Aorta (tissue), 5 donors: ENCODE measurements around the gene PRSS27. TPM values are rescaled to one million over a fixed set of nuclear protein-coding genes. Genes with fewer than 3 reads are reported as not detected.
"Not testable (repeated sequence)": the region's sequence is repeated elsewhere in the genome, so short reads cannot be mapped to it uniquely, and the experiment has no call there.

Experiments
- ATAC-seq: fragments of 200-7000 bp; cut with Tn5 transposase; one replicate; pipeline ENCODE4 v1.9.1; 2022; ENCODE audit warnings: moderate library complexity; ENCODE audit not compliant: low FRiP score
- DNase-seq, 2 donors: peaks; one replicate each; pipeline ENCODE4 v3.0.0-alpha.2; 2020
- H3K27ac ChIP-seq, 2 donors: one replicate each; pipeline ENCODE4 v1.5.1; 2013; ENCODE audit warnings: low read length in 2 of 2, mild to moderate bottlenecking in 2 of 2, moderate library complexity in 2 of 2, control low read depth in 1 of 2, inconsistent platforms in 1 of 2, low read depth in 1 of 2
- H3K27me3 ChIP-seq, 2 donors: one replicate each; pipeline ENCODE4 v1.6.1; 2013; ENCODE audit warnings: control low read depth in 1 of 2, low read length in 1 of 2, mild to moderate bottlenecking in 1 of 2, moderate library complexity in 1 of 2; ENCODE audit not compliant: insufficient read depth in 2 of 2, control insufficient read depth in 1 of 2
- H3K36me3 ChIP-seq, 2 donors: one replicate each; pipeline ENCODE4 v1.6.1; 2013; ENCODE audit warnings: control low read depth in 1 of 2, low read length in 1 of 2, mild to moderate bottlenecking in 1 of 2; ENCODE audit not compliant: insufficient read depth in 2 of 2, control insufficient read depth in 1 of 2
- H3K4me1 ChIP-seq, 2 donors: one replicate each; pipeline ENCODE4 v1.6.1; 2013; ENCODE audit warnings: low read length in 2 of 2, control low read depth in 1 of 2, mild to moderate bottlenecking in 1 of 2, moderate library complexity in 1 of 2; ENCODE audit not compliant: insufficient read depth in 2 of 2, control insufficient read depth in 1 of 2
- H3K4me3 ChIP-seq, 2 donors: one replicate each; pipeline ENCODE4 v1.5.1; 2013; ENCODE audit warnings: low read length in 2 of 2, control low read depth in 1 of 2, mild to moderate bottlenecking in 1 of 2
- H3K9me3 ChIP-seq: one replicate; pipeline ENCODE4 v1.6.1; 2013; ENCODE audit warnings: mild to moderate bottlenecking, low read length; ENCODE audit not compliant: control insufficient read depth
- WGBS, 2 donors: extraction: QIAGEN DNeasy Blood & Tissue Kit; methylation state at CpG; one replicate each; pipeline ENCODE4 v1.1.7; 2013; 5-methylcytosine and 5-hydroxymethylcytosine counted together
- intact Hi-C, 2 donors: fragments of 100-400 bp; cut with DNase I; formaldehyde crosslinking; loops; one replicate each; pipeline versions ENCODE4 v1.14.2 to v1.15.0; 2022
- polyA plus RNA-seq, 2 donors: library from polyadenylated mRNA; stranded (reverse); fragments of 200-250 nt; gene quantifications; one replicate each; pipeline ENCODE4 v1.2.3, GENCODE V29; 2013
- total RNA-seq, 2 donors: library from RNA; stranded (reverse); fragmentation: NEBNext Ultra II Directional; extraction: Animal tissue kit (Norgen Biotek cat#: 25700); gene quantifications; one replicate each; pipeline ENCODE4 v1.2.1, GENCODE V29; 2021
- donor health status: healthy with polysubstance abuse.
- donor health status: Bipolar disorder and iron deficiency.
- donor health status: DM: no; HTN: no; CAD: no.
- donor health status: DM: no; HTN: no; CAD: no.
- donor health status: DM: yes; HTN: yes; CAD: no.

PRSS27 gene
- total and polyA plus RNA-seq, 4 donors, result 1.3 to 2.2 (median 1.5) TPM

GRCh38 chr16:2690852-2691251, 29.2 kb downstream of the PRSS27 start:
- no peak overlapping the region for H3K27ac ChIP-seq
- H3K27me3 ChIP-seq, result no peaks in the 10 kb centered on the region
- no peaks in the 10 kb centered on the region for H3K36me3 ChIP-seq
- no peaks in the 10 kb centered on the region for H3K9me3 ChIP-seq
- no peak for ATAC-seq
- intact Hi-C loops, result no loop called here
- no peaks in the 10 kb centered on the region for H3K4me1 ChIP-seq
- 92 to 93% methylated on average over 11 of the region's 11 CpGs for WGBS, 2 donors
- DNase-seq, result no peak
- H3K4me3 ChIP-seq, result no peak overlapping the region

GRCh38 chr16:2689968-2690801, 29.8 kb downstream of the PRSS27 start:
- ATAC-seq (no peak), DNase-seq (peak in 1 of 2 donors; percentile 69)
- no peaks in the 10 kb centered on the region for H3K4me1 ChIP-seq
- intact Hi-C loops, result no loop called here
- H3K9me3 ChIP-seq, result no peaks in the 10 kb centered on the region
- no peaks in the 10 kb centered on the region for H3K27me3 ChIP-seq
- 86 to 87% methylated on average over 36 of the region's 36 CpGs for WGBS, 2 donors
- no peaks in the 10 kb centered on the region for H3K36me3 ChIP-seq
- H3K27ac ChIP-seq, result no peak overlapping the region
- no peak overlapping the region for H3K4me3 ChIP-seq

GRCh38 chr16:2689422-2689821, 30.6 kb downstream of the PRSS27 start:
- H3K4me1 ChIP-seq, H3K9me3 ChIP-seq, H3K27ac ChIP-seq, H3K27me3 ChIP-seq, H3K4me3 ChIP-seq, H3K36me3 ChIP-seq, intact Hi-C loops, ATAC-seq: not testable (repeated sequence)
- peak in 1 of 2 donors; percentile 0 for DNase-seq
- WGBS, 2 donors, result 6 to 13% methylated on average over 3 to 4 of the region's 13 CpGs

GRCh38 chr16:2687531-2688308, 32.3 kb downstream of the PRSS27 start:
- Histone ChIP-seq H3K27ac (no peak overlapping the region), H3K4me3 (no peak overlapping the region), H3K9me3 (no peaks in the 10 kb centered on the region), H3K4me1 (no peaks in the 10 kb centered on the region), H3K36me3 (no peaks in the 10 kb centered on the region), H3K27me3 (no peaks in the 10 kb centered on the region)
- ATAC-seq (no peak), DNase-seq (peak; percentile 39 to 53)
- 89 to 93% methylated on average over 19 of the region's 19 CpGs for WGBS, 2 donors
- intact Hi-C loops, result no loop called here

- no peak for ATAC-seq
- 86 to 91% methylated on average over 20 of the region's 20 CpGs for WGBS, 2 donors
- no peaks in the 10 kb centered on the region for H3K4me1 ChIP-seq
These were observed 33.0 kb downstream of the PRSS27 start for GRCh38 chr16:2686912-2687507.

GRCh38 chr16:2686075-2686474, 33.9 kb downstream of the PRSS27 start:
- H3K36me3 ChIP-seq, H3K27me3 ChIP-seq, intact Hi-C loops, H3K4me3 ChIP-seq, ATAC-seq, H3K9me3 ChIP-seq, H3K4me1 ChIP-seq, H3K27ac ChIP-seq, DNase-seq: not testable (repeated sequence)
- WGBS, 2 donors, result no CpG with 5 or more reads among the region's 9 CpGs

More at GRCh38 chr16:2686912-2687507, 33.0 kb downstream of the PRSS27 start:
- Histone ChIP-seq H3K9me3 (no peaks in the 10 kb centered on the region), H3K36me3 (no peaks in the 10 kb centered on the region), H3K4me3 (no peak overlapping the region), H3K27ac (no peak overlapping the region), H3K27me3 (no peaks in the 10 kb centered on the region)
- intact Hi-C loops, result no loop called here
- peak; percentile 72 to 87 for DNase-seq

- not testable (repeated sequence) for DNase-seq, H3K9me3 ChIP-seq, ATAC-seq, H3K27ac ChIP-seq, H3K4me1 ChIP-seq, H3K27me3 ChIP-seq, H3K36me3 ChIP-seq
- WGBS, 2 donors, result 5 to 7% methylated on average over 13 of the region's 13 CpGs
- intact Hi-C loops, result loop anchor here in 1 of 2 donors (5.0 kb wide), 1 partner anchor 34 kb away; no protein-coding TSS in a partner anchor
- peak overlapping the region; percentile 62 to 73 for H3K4me3 ChIP-seq
These were observed 37.0 kb downstream of the PRSS27 start for GRCh38 chr16:2683041-2683440.

- Histone ChIP-seq H3K4me1 (peaks cover 0 to 1% of the 10 kb centered on the region in 2 donors), H3K9me3 (no peaks in the 10 kb centered on the region), H3K27ac (no peak within 1 kb of the TSS), H3K27me3 (no peaks in the 10 kb centered on the region), H3K36me3 (no peaks in the 10 kb centered on the region), H3K4me3 (peak within 1 kb of the TSS; percentile 62 to 73)
- intact Hi-C loops, result loop anchor here in 1 of 2 donors (5.0 kb wide), 1 partner anchor 35 kb away; no protein-coding TSS in a partner anchor
- DNase-seq (peak; percentile 97 to 98), ATAC-seq (peak; percentile 98)
- 0% methylated on average over 73 of the region's 73 CpGs for WGBS, 2 donors
These were observed 37.6 kb downstream of the PRSS27 start, which contains the start of gene KCTD5 for GRCh38 chr16:2682209-2683021. KCTD5 (plus strand) TSS chr16:2682523; CDS start chr16:2682549, 26 bp downstream.
